GM12878 (cell line): ENCODE data around the gene IL1RL1. TPM values are rescaled to one million over a fixed set of nuclear protein-coding genes. Genes with fewer than 3 reads are reported as not detected.

Experiments
- ATAC-seq: fragments of 200-7000 bp; cut with Tn5 transposase; 3 replicates; pipeline ENCODE4 v1.9.1; 2020; ENCODE audit warnings: mild to moderate bottlenecking, moderate library complexity
- BruUV-seq: library from RNA; stranded (reverse); fragments of 400-500 nt; replicated peaks from 2 replicates; lab custom pipeline; 2021; lab: Mats Ljungman, UMichigan
- CTCF ChIA-PET: fragments of 300-600 bp; sonication (Branson Sonifier 250); formaldehyde crosslinking; extraction: SDS; loops from one replicate; lab custom pipeline; 2021; ENCODE audit warnings: inconsistent platforms; lab: Yijun Ruan, JAX
- POLR2A ChIA-PET: fragments of 350-600 bp; formaldehyde crosslinking; extraction: SDS; loops from one replicate; lab custom pipeline; 2021; ENCODE audit warnings: inconsistent platforms; lab: Charles Lee
- RAD21 ChIA-PET: fragments of 300-600 bp; sonication (Branson Sonifier 250); formaldehyde crosslinking; loops from one replicate; lab custom pipeline; 2023; ENCODE audit warnings: antibody characterized with exemption; ENCODE audit not compliant: unreplicated experiment; lab: Charles Lee
- SMC1A ChIA-PET: fragments of 300-600 bp; sonication (Branson Sonifier 250); formaldehyde crosslinking; loops from one replicate; lab custom pipeline; 2023; ENCODE audit not compliant: unreplicated experiment, uncharacterized antibody; lab: Charles Lee
- DNase-seq: peaks from one replicate; pipeline ENCODE4 v3.0.0-alpha.2; 2011; ENCODE audit warnings: low read depth, low spot score
- FAIRE-seq: peaks from 3 replicates; lab custom pipeline; 2011; peaks lifted over from hg19 to GRCh38; lab: Jason Lieb, UNC
- H2AFZ ChIP-seq: 2 replicates; pipeline ENCODE4 v1.6.0; 2011; ENCODE audit warnings: low read depth, low read length, control low read depth; ENCODE audit not compliant: control insufficient read depth
- H3K27ac ChIP-seq: 2 replicates; pipeline ENCODE4 v1.5.1; 2011; ENCODE audit warnings: control low read depth; ENCODE audit not compliant: control insufficient read depth, insufficient read depth
- H3K27me3 ChIP-seq, 2 experiments: replicated peaks in 1 of 2; 2 replicates each; pipeline versions ENCODE4 v1.6.0 to v1.6.1; 2011; ENCODE audit warnings: low read length in 1 of 2; ENCODE audit not compliant: control insufficient read depth in 2 of 2, insufficient read depth in 2 of 2
- H3K36me3 ChIP-seq, 2 experiments: 2 replicates each; pipeline ENCODE4 v1.5.1; 2011; ENCODE audit warnings: low read length in 1 of 2; ENCODE audit not compliant: control insufficient read depth in 2 of 2, insufficient read depth in 2 of 2
- H3K4me1 ChIP-seq: 2 replicates; pipeline ENCODE4 v1.6.1; 2011; ENCODE audit warnings: mild to moderate bottlenecking, low read length, moderate library complexity, mixed read lengths; ENCODE audit not compliant: control insufficient read depth, insufficient read depth
- H3K4me2 ChIP-seq: 2 replicates; pipeline ENCODE4 v1.6.0; 2011; ENCODE audit warnings: control low read depth; ENCODE audit not compliant: control insufficient read depth, insufficient read depth
- H3K4me3 ChIP-seq: fragments of 200-600 bp; sonication (generic); 2 replicates; pipeline ENCODE4 v1.5.1; 2016
- H3K79me2 ChIP-seq: 2 replicates; pipeline ENCODE4 v1.6.0; 2011; ENCODE audit warnings: low read length; ENCODE audit not compliant: control insufficient read depth, insufficient read depth
- H3K9ac ChIP-seq: 2 replicates; pipeline ENCODE4 v1.8.0; 2011; ENCODE audit warnings: low read length, control low read depth, mixed read lengths; ENCODE audit not compliant: control insufficient read depth, insufficient read depth
- H3K9me3 ChIP-seq: replicated peaks from 3 replicates; pipeline ENCODE4 v1.5.1; 2011; ENCODE audit warnings: mild to moderate bottlenecking, low read length; ENCODE audit not compliant: control insufficient read depth, insufficient read depth
- H4K20me1 ChIP-seq: 2 replicates; pipeline ENCODE4 v1.6.0; 2011; ENCODE audit not compliant: control insufficient read depth, insufficient read depth
- BMI1 ChIP-seq: fragments of 450-650 bp; IDR thresholded peaks from 2 replicates; pipeline ENCODE4 v1.6.1; 2016; ENCODE audit warnings: mild to moderate bottlenecking, moderate library complexity, borderline replicate concordance
- BRCA1 ChIP-seq: IDR thresholded peaks from 2 replicates; pipeline ENCODE4 v1.6.1; 2011; ENCODE audit warnings: low read depth, low read length, improper control_type of control experiment
- CHD4 ChIP-seq: fragments of 200-600 bp; sonication (generic); IDR thresholded peaks from 2 replicates; pipeline ENCODE4 v1.6.1; 2016; ENCODE audit warnings: mild to moderate bottlenecking
- DPF2 ChIP-seq: fragments of 450-650 bp; IDR thresholded peaks from 2 replicates; pipeline ENCODE4 v1.6.1; 2017; ENCODE audit warnings: mild to moderate bottlenecking
- ETV6 ChIP-seq, 2 experiments: fragments of 450-650 bp in 1 of 2; IDR thresholded peaks in 1 of 2; conservative IDR thresholded peaks in 1 of 2; 2 replicates each; pipeline ENCODE4 v1.6.1; 2014; ENCODE audit warnings: antibody characterized with exemption in 1 of 2, borderline replicate concordance in 1 of 2, low read depth in 1 of 2, mild to moderate bottlenecking in 1 of 2, moderate library complexity in 1 of 2
- GABPA ChIP-seq: IDR thresholded peaks from 2 replicates; pipeline ENCODE4 v1.6.1; 2014; ENCODE audit warnings: antibody characterized with exemption, low read depth, mild to moderate bottlenecking, inconsistent platforms
- NFIC ChIP-seq: IDR thresholded peaks from 2 replicates; pipeline ENCODE4 v1.6.1; 2012; ENCODE audit warnings: low read depth, mild to moderate bottlenecking, inconsistent platforms, low read length, moderate library complexity
- RFX5 ChIP-seq: IDR thresholded peaks from 2 replicates; pipeline ENCODE4 v1.6.1; 2011; ENCODE audit warnings: low read depth, low read length, improper control_type of control experiment
- SIN3A ChIP-seq: IDR thresholded peaks from 2 replicates; pipeline ENCODE4 v1.6.1; 2012; ENCODE audit warnings: low read depth, low read length, improper control_type of control experiment
- SMC3 ChIP-seq: IDR thresholded peaks from 2 replicates; pipeline ENCODE4 v1.6.1; 2011; ENCODE audit warnings: low read length, improper control_type of control experiment, borderline replicate concordance
- SRF ChIP-seq, 2 experiments: IDR thresholded peaks; 2 replicates each; pipeline ENCODE4 v1.6.1; 2011; ENCODE audit warnings: low read depth in 2 of 2, low read length in 2 of 2, mild to moderate bottlenecking in 1 of 2, moderate library complexity in 1 of 2
- TCF12 ChIP-seq: IDR thresholded peaks from 2 replicates; pipeline ENCODE4 v1.6.1; 2011; ENCODE audit warnings: low read depth, mild to moderate bottlenecking, low read length
- WGBS: methylation state at CpG from one replicate; pipeline ENCODE4 v1.1.6; 2016; ENCODE audit warnings: low lambda C conversion rate; ENCODE audit not compliant: insufficient replicate concordance, insufficient coverage; ENCODE audit errors: missing lambda C conversion rate; 5-methylcytosine and 5-hydroxymethylcytosine counted together
- in situ Hi-C: fragments of 300-500 bp; cut with MboI; formaldehyde crosslinking; loops from 9 replicates; pipeline ENCODE4 v1.14.3; 2018; ENCODE audit warnings: mixed read lengths
- intact Hi-C: fragments of 100-400 bp; cut with micrococcal nuclease; formaldehyde crosslinking; loops from one replicate; pipeline ENCODE4 v1.14.2; 2022; ENCODE audit not compliant: unreplicated experiment
- polyA plus RNA-seq, 11 experiments: library from polyadenylated mRNA; depleted of rRNA in 4 of 11; unstranded in 6 of 11; stranded (reverse) in 5 of 11; fragments of >200 nt; fragmentation: Nextera tagmentation in 4 of 11; fragmentation: Illumina TruSeq in 1 of 11; extraction: Ambion mirVana in 4 of 11; extraction: Trizol in 1 of 11; gene quantifications; 1 replicate in 1 of 11; 2 replicates in 10 of 11; pipeline versions ENCODE4 v1.2.1 to v1.2.3, GENCODE V29; 2011 to 2016; ENCODE audit warnings: inconsistent platforms in 2 of 11, missing spikeins in 2 of 11, low read depth in 1 of 11
- total RNA-seq, 4 experiments: library from RNA; depleted of rRNA in 3 of 4; stranded (reverse); fragments of >200 nt in 3 of 4; fragmentation: Illumina TruSeq in 1 of 4; extraction: Trizol in 1 of 4; gene quantifications; 2 replicates each; pipeline versions ENCODE4 v1.2.1 to v1.2.3, GENCODE V29; 2013 to 2021
- TF ChIP-seq, protein P1 (sequence below): fragments of 150-350 bp; IDR thresholded peaks from 2 replicates; pipeline ENCODE4 v1.6.1; 2016; ENCODE audit warnings: low read depth, low read length
- TF ChIP-seq, protein P2 (sequence below): IDR thresholded peaks from 2 replicates; pipeline ENCODE4 v1.6.1; 2011; ENCODE audit warnings: borderline replicate concordance, low read depth, mild to moderate bottlenecking, moderate library complexity, mixed read lengths, low read length; ENCODE audit not compliant: insufficient read depth; ENCODE audit errors: extremely low read length
- TF ChIP-seq, protein P3 (sequence below): fragments of 450-650 bp; IDR thresholded peaks from 2 replicates; pipeline ENCODE4 v1.6.1; 2018; ENCODE audit warnings: mild to moderate bottlenecking, low read depth, moderate library complexity; ENCODE audit not compliant: partially characterized antibody

The IL1RL1 gene
- total and polyA plus RNA-seq, 10 of the 15 experiments (the other 5 are each of a cell fraction or from before 2014, with no cell fraction given), result 0.08 to 0.18 TPM; not detected in 8

DNA sequence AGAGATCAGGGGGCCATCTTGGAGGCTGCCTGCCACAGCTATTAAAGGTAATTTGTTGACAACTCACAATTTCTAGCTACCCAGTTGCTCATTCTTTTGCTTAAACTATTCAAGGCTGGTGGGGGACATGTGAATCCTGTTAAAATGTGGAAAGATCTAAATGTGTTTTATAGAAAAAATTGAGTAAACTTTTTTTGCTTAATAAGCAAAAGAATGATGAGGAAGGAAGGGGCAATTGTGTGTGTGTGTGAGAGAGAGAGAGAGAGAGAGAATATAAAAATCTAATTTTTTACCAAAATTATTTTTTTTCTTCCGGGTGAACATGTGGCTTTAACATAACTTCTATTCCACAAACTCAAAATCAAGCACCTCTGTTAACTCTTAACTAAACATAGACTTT, 5.2 kb upstream of the IL1RL1 start (continued):
- TF ChIP-seq, protein P1, sequence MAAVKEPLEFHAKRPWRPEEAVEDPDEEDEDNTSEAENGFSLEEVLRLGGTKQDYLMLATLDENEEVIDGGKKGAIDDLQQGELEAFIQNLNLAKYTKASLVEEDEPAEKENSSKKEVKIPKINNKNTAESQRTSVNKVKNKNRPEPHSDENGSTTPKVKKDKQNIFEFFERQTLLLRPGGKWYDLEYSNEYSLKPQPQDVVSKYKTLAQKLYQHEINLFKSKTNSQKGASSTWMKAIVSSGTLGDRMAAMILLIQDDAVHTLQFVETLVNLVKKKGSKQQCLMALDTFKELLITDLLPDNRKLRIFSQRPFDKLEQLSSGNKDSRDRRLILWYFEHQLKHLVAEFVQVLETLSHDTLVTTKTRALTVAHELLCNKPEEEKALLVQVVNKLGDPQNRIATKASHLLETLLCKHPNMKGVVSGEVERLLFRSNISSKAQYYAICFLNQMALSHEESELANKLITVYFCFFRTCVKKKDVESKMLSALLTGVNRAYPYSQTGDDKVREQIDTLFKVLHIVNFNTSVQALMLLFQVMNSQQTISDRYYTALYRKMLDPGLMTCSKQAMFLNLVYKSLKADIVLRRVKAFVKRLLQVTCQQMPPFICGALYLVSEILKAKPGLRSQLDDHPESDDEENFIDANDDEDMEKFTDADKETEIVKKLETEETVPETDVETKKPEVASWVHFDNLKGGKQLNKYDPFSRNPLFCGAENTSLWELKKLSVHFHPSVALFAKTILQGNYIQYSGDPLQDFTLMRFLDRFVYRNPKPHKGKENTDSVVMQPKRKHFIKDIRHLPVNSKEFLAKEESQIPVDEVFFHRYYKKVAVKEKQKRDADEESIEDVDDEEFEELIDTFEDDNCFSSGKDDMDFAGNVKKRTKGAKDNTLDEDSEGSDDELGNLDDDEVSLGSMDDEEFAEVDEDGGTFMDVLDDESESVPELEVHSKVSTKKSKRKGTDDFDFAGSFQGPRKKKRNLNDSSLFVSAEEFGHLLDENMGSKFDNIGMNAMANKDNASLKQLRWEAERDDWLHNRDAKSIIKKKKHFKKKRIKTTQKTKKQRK, result no peak
- no peak for TF ChIP-seq BRCA1
- no peak for TF ChIP-seq GABPA

DNA sequence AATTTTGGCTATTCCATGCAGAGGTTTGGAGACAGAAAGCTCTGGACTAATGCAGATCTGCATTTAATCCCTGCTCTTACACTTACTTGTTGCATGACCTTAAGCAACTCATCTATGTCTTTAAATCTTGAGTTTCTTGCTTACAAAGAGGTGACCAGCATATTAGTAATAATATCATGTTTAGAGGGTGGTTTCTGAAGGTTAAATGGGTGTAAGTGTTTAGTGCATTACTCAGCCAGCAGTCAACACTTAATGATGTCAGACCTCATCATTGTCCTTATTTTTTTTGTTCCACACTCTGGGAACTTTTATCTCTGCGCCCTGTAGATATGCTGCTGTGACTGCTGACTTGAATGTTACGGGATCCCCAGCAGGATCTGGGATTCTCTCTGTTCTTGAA, 1.7 kb downstream of the IL1RL1 start:
- no peak overlapping the region for H3K9ac ChIP-seq
- no peak overlapping the region for H3K27ac ChIP-seq
- 13% methylated on average over 2 of the region's 2 CpGs for WGBS
- H3K4me3 ChIP-seq, result no peak overlapping the region
- no peaks in the 10 kb centered on the region; the same call in 1 of the 2 replicates for H4K20me1 ChIP-seq
- H2AFZ ChIP-seq, result no peak overlapping the region
- CTCF ChIA-PET, result no interaction called here
- SMC1A ChIA-PET, result no interaction called here
- no peak for DNase-seq
- no TSS peak for BruUV-seq
- no peak overlapping the region for H3K4me2 ChIP-seq
- intact Hi-C loops (no loop called here), in situ Hi-C loops (no loop called here)
- H3K9me3 ChIP-seq, result no peaks in the 10 kb centered on the region
- H3K4me1 ChIP-seq, result no peaks in the 10 kb centered on the region
- ATAC-seq, result no peak
- H3K79me2 ChIP-seq, result no peaks in the 10 kb centered on the region
- POLR2A ChIA-PET, result no interaction called here
- RAD21 ChIA-PET, result interaction anchor here (1.1 kb wide), 1 partner anchor 11 kb away, joined by 5 read pairs; no protein-coding TSS in a partner anchor
- no peaks in the 10 kb centered on the region for H3K27me3 ChIP-seq
- no peak for FAIRE-seq
- no peaks in the 10 kb centered on the region for H3K36me3 ChIP-seq
- TF ChIP-seq GABPA, result no peak
- TF ChIP-seq NFIC, result no peak
- no peak for TF ChIP-seq CHD4
- TF ChIP-seq SIN3A, result no peak
- TF ChIP-seq, protein P2, sequence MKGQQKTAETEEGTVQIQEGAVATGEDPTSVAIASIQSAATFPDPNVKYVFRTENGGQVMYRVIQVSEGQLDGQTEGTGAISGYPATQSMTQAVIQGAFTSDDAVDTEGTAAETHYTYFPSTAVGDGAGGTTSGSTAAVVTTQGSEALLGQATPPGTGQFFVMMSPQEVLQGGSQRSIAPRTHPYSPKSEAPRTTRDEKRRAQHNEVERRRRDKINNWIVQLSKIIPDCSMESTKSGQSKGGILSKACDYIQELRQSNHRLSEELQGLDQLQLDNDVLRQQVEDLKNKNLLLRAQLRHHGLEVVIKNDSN, result no peak
- no peak for TF ChIP-seq DPF2
- no peak for TF ChIP-seq RFX5
- TF ChIP-seq, protein P3, sequence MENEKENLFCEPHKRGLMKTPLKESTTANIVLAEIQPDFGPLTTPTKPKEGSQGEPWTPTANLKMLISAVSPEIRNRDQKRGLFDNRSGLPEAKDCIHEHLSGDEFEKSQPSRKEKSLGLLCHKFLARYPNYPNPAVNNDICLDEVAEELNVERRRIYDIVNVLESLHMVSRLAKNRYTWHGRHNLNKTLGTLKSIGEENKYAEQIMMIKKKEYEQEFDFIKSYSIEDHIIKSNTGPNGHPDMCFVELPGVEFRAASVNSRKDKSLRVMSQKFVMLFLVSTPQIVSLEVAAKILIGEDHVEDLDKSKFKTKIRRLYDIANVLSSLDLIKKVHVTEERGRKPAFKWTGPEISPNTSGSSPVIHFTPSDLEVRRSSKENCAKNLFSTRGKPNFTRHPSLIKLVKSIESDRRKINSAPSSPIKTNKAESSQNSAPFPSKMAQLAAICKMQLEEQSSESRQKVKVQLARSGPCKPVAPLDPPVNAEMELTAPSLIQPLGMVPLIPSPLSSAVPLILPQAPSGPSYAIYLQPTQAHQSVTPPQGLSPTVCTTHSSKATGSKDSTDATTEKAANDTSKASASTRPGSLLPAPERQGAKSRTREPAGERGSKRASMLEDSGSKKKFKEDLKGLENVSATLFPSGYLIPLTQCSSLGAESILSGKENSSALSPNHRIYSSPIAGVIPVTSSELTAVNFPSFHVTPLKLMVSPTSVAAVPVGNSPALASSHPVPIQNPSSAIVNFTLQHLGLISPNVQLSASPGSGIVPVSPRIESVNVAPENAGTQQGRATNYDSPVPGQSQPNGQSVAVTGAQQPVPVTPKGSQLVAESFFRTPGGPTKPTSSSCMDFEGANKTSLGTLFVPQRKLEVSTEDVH, result no peak
- no peak for TF ChIP-seq SRF (IDR thresholded peaks at IDR 0.05; ENCODE audit: low read depth in 2 of 2, low read length in 2 of 2)
- TF ChIP-seq ETV6 (conservative IDR thresholded peaks at IDR 0.05 in 1 of 2, IDR thresholded peaks at IDR 0.05 in 1 of 2; ENCODE audit: borderline replicate concordance in 1 of 2, low read depth in 1 of 2), result no peak
- TF ChIP-seq BMI1, result no peak
- TF ChIP-seq TCF12, result no peak
- TF ChIP-seq SMC3, result no peak
